ENCODE data around the gene LINGO4.

The LINGO4 gene

GRCh38 chr1:151840421-151840820, 35.2 kb upstream of the LINGO4 start:
- no peak overlapping the region for H3K4me3 ChIP-seq (ENCODE audit: control insufficient read depth, low read depth, low read length)
- no peak for TF ChIP-seq CTCF (IDR thresholded peaks at IDR 0.05; ENCODE audit: control insufficient read depth, insufficient read depth, low read depth, low read length, missing control alignments)
- DNase-seq (ENCODE audit: low read depth), result no peak

- peak within 1 kb of the TSS; percentile 16 for H3K4me3 ChIP-seq (ENCODE audit: control insufficient read depth, low read depth, low read length)
- TF ChIP-seq CTCF (IDR thresholded peaks at IDR 0.05; ENCODE audit: control insufficient read depth, insufficient read depth, low read depth, low read length, missing control alignments), result no peak
- no peak for DNase-seq (ENCODE audit: low read depth)
Observed at GRCh38 chr1:151839457-151840403, 34.5 kb upstream of the LINGO4 start, which contains the start of gene C2CD4D. Gene C2CD4D (minus strand): TSS chr1:151839820. CDS start chr1:151838989, 831 bp downstream.

GRCh38 chr1:151839082-151839412, 33.8 kb upstream of the LINGO4 start:
- DNase-seq (ENCODE audit: low read depth), result no peak
- no peak for TF ChIP-seq CTCF (IDR thresholded peaks at IDR 0.05; ENCODE audit: control insufficient read depth, insufficient read depth, low read depth, low read length, missing control alignments)
- peak overlapping the region; percentile 16 for H3K4me3 ChIP-seq (ENCODE audit: control insufficient read depth, low read depth, low read length)

GRCh38 chr1:151838222-151839081, 33.2 kb upstream of the LINGO4 start:
- TF ChIP-seq CTCF (IDR thresholded peaks at IDR 0.05; ENCODE audit: control insufficient read depth, insufficient read depth, low read depth, low read length, missing control alignments), result no peak
- H3K4me3 ChIP-seq (ENCODE audit: control insufficient read depth, low read depth, low read length), result peak overlapping the region; percentile 16
- no peak for DNase-seq (ENCODE audit: low read depth)

- TF ChIP-seq CTCF (IDR thresholded peaks at IDR 0.05; ENCODE audit: control insufficient read depth, insufficient read depth, low read depth, low read length, missing control alignments), result no peak
- no peak overlapping the region; the same call in 1 of the 2 replicates for H3K4me3 ChIP-seq (ENCODE audit: control insufficient read depth, low read depth, low read length)
- no peak for DNase-seq (ENCODE audit: low read depth)
Observed at GRCh38 chr1:151837884-151838221, 32.6 kb upstream of the LINGO4 start.

GRCh38 chr1:151837197-151837596, 32.0 kb upstream of the LINGO4 start:
- no peak for DNase-seq (ENCODE audit: low read depth)

More at GRCh38 chr1:151837197-151837596, 32.0 kb upstream of the LINGO4 start:
- TF ChIP-seq CTCF (IDR thresholded peaks at IDR 0.05; ENCODE audit: control insufficient read depth, insufficient read depth, low read depth, low read length, missing control alignments), result no peak
- no peak overlapping the region for H3K4me3 ChIP-seq (ENCODE audit: control insufficient read depth, low read depth, low read length)

Data from AG09309 (cell line).